ENCODE data around the gene SDS. TPM values are rescaled to one million over a fixed set of nuclear protein-coding genes. Genes with fewer than 3 reads are reported as not detected.

SDS gene
- total RNA-seq, 1 experiment from 2014 or later: not detected

DNA sequence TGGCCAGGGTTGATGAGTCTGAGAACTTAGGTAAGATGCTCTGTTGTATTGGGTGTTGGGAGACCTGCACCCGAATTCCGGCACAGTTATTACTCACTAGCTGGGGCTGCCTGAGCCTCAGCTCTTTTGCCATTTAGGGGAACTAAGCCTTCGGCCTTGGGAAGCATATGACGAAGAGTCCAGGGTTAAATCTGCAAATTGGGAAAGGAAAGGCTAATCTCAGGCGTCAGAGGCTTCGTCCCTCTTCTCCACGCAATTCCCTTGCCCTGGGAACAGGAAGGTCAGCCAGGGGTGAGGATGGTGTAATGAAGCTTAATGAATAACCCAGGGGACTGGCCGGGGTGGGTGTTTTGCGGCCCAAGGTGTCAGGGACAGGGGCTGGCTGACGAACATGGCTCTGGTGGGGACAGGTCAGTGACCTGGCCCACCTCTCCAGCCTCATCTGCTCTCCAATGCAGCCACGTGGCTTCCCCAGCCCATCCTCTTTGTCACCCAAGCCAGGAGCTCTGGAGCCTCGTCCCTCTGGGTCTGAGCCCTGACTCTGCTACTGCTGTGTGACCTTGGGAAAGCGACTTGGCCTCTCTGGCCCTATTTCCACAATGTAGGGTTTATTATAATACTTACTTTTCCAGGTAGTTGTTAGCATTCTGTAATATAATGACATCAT is 14.7 kb upstream of the SDS start (continued):
- TF ChIP-seq FOSL1 (IDR thresholded peaks at IDR 0.05; ENCODE audit: low read depth): no peak
- no peak for TF ChIP-seq POLR2AphosphoS5 (IDR thresholded peaks at IDR 0.05; ENCODE audit: low read depth, low read length)
- TF ChIP-seq, protein P1, sequence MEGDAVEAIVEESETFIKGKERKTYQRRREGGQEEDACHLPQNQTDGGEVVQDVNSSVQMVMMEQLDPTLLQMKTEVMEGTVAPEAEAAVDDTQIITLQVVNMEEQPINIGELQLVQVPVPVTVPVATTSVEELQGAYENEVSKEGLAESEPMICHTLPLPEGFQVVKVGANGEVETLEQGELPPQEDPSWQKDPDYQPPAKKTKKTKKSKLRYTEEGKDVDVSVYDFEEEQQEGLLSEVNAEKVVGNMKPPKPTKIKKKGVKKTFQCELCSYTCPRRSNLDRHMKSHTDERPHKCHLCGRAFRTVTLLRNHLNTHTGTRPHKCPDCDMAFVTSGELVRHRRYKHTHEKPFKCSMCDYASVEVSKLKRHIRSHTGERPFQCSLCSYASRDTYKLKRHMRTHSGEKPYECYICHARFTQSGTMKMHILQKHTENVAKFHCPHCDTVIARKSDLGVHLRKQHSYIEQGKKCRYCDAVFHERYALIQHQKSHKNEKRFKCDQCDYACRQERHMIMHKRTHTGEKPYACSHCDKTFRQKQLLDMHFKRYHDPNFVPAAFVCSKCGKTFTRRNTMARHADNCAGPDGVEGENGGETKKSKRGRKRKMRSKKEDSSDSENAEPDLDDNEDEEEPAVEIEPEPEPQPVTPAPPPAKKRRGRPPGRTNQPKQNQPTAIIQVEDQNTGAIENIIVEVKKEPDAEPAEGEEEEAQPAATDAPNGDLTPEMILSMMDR (IDR thresholded peaks at IDR 0.05 in 2 of 3, conservative IDR thresholded peaks at IDR 0.05 in 1 of 3; ENCODE audit: borderline replicate concordance in 1 of 3, insufficient read depth in 1 of 3, low read depth in 2 of 3, low read length in 2 of 3): no peak
- TF ChIP-seq YY1 (IDR thresholded peaks at IDR 0.05; ENCODE audit: extremely low read depth, insufficient replicate concordance, low read depth, low read length): no peak
- no peak for TF ChIP-seq CBX3 (IDR thresholded peaks at IDR 0.05; ENCODE audit: low read depth)
- TF ChIP-seq JUND (IDR thresholded peaks at IDR 0.05): no peak

DNA sequence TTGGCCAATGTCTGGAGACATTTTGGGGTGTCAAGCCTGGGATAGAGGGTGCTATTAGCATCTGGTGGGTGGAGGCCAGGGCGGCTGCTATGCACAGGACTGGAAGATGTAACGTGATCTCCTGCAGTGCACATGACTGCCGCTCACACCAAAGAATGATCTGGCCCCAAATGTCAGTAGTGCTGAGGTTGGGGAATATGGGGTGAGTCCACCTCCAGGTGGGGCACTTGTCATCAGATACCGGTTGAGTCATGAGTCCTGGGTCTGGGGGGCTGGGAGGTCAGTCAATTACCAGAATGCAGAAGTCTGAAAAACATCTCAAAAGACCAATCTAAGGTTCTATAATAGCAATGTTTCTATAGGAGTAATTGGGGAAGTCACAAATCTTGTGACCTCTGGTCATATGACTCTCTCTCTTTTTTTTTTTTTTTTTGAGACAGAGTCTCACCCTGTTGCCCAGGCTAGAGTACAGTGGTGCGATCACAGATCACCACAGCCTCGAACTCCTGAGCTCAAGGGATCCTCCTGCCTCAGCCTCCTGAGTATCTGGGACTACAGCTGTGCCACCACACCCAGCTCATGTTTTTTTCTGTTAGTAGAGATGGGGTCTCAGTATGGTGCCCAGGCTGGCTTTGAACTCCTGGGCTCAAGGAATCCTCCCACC is 12.5 kb upstream of the SDS start:
- Histone ChIP-seq H3K9me3 (ENCODE audit: control insufficient read depth in 1 of 2, insufficient read depth in 1 of 2, low read depth in 1 of 2, low read length in 2 of 2) (no peaks in the 10 kb centered on the region), H3K4me3 (replicated peaks in 1 of 2; ENCODE audit: low read depth in 1 of 2, low read length in 2 of 2) (no peak overlapping the region), H3K9ac (ENCODE audit: low read length) (no peak overlapping the region), H2AFZ (ENCODE audit: low read depth, low read length, poor library complexity, severe bottlenecking) (peak overlapping the region; percentile 33), H3K4me1 (ENCODE audit: control insufficient read depth in 1 of 2, insufficient read depth in 2 of 2, low read length in 2 of 2) (peaks cover 6 to 15% of the 10 kb centered on the region in 2 experiments; a peak in 3 of 4 replicates), H3K4me2 (ENCODE audit: low read length) (peak overlapping the region; percentile 33; the same call in 1 of the 2 replicates), H3K9me2 (ENCODE audit: insufficient read depth) (no peaks in the 10 kb centered on the region), H3K79me2 (ENCODE audit: insufficient read depth, low read length) (no peaks in the 10 kb centered on the region), H3K27me3 (ENCODE audit: insufficient read depth, low read length) (no peaks in the 10 kb centered on the region), H3K27ac (ENCODE audit: low read depth, low read length) (no peak overlapping the region), H4K20me1 (ENCODE audit: insufficient read depth) (no peaks in the 10 kb centered on the region), H3K36me3 (ENCODE audit: control insufficient read depth in 1 of 2, insufficient read depth in 2 of 2, low read length in 2 of 2) (no peaks in the 10 kb centered on the region)
- ChIA-PET CTCF (interaction anchor here (1.1 kb wide), 1 partner anchor 9 kb away, joined by 5 read pairs; no protein-coding TSS in a partner anchor), POLR2A (no interaction called here), RAD21 (ENCODE audit: low non-redundant PET in 1 of 2, low total read pairs in 2 of 2, uncharacterized antibody in 2 of 2, unreplicated experiment in 2 of 2) (no interaction called here)
- intact Hi-C loops (cut with micrococcal nuclease): no loop called here
- DNase-seq (ENCODE audit: low read depth, low spot score) (no peak), ATAC-seq (peak; percentile 84)
- no peak for TF ChIP-seq EZH2 (IDR thresholded peaks at IDR 0.05)
- TF ChIP-seq TCF7L2 (IDR thresholded peaks at IDR 0.05; ENCODE audit: borderline replicate concordance, extremely low read depth, insufficient read depth, insufficient read length): peak; percentile 31
- no TSS peak for BruUV-seq (replicated peaks)

Measured in HCT116 (cell line).